PC-9 (cell line): ENCODE results near the gene GCDH.

Source experiments
- EZH2 ChIP-seq: fragments of 200-600 bp; sonication (generic); IDR thresholded peaks from 2 replicates; pipeline ENCODE4 v1.8.0; 2017; ENCODE audit warnings: antibody characterized with exemption, low read depth
- TF ChIP-seq, protein P1 (sequence below): fragments of 200-600 bp; sonication (generic); conservative IDR thresholded peaks from 2 replicates; pipeline ENCODE4 v1.6.1; 2017; ENCODE audit warnings: mixed run types, antibody characterized with exemption, mild to moderate bottlenecking, moderate library complexity

DNA sequence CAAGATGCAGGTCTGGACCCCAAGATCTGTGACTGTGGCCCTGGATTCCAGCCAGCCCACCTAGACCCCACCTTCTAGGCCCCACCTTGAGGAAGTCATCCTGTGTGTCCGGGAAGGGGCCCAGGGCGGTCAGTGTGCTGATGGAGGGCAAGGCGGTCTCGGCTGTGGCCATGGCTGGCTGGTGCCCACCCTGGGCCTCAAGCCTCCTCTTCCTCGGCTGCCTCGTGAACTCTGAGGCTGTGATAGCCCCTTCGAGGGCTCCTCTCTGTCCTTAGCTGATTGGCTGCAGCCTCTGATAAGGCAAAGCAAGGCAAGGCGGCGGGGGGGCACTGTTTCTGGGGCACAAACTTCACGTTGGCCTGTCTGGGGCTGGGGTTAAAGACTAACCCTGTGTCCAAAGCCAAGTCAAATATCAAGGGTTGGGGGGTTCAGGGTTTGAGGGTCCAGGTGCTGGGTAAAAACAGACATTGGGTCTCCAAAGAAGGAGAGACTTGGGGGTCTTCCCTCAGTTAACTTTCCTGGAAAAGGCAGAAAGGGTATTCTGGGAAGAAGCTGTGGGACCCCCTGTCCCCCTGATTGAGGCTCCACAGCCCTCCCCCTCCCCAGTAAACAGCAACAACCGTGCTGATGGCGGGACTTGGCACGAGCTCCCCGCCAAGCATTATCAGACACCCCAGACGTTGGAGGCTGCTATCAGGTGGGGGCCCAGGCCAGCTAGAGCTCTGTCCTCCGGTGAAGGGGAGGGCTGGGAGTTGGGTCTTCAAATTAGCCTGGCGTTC lies 3.8 kb upstream of the GCDH start, which contains the start of gene KLF1:
- TF ChIP-seq, protein P1, sequence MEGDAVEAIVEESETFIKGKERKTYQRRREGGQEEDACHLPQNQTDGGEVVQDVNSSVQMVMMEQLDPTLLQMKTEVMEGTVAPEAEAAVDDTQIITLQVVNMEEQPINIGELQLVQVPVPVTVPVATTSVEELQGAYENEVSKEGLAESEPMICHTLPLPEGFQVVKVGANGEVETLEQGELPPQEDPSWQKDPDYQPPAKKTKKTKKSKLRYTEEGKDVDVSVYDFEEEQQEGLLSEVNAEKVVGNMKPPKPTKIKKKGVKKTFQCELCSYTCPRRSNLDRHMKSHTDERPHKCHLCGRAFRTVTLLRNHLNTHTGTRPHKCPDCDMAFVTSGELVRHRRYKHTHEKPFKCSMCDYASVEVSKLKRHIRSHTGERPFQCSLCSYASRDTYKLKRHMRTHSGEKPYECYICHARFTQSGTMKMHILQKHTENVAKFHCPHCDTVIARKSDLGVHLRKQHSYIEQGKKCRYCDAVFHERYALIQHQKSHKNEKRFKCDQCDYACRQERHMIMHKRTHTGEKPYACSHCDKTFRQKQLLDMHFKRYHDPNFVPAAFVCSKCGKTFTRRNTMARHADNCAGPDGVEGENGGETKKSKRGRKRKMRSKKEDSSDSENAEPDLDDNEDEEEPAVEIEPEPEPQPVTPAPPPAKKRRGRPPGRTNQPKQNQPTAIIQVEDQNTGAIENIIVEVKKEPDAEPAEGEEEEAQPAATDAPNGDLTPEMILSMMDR = no peak
- no peak for TF ChIP-seq EZH2
